C4-2B (cell line): ENCODE results near the gene U2AF1.
"Not testable (repeated sequence)": the region's sequence is repeated elsewhere in the genome, so short reads cannot be mapped to it uniquely, and the experiment has no call there.

ENCODE experiments used
- H3K27ac ChIP-seq: fragments of 450-650 bp; 2 replicates; pipeline ENCODE4 v1.5.1; 2017

U2AF1 gene, protein sequence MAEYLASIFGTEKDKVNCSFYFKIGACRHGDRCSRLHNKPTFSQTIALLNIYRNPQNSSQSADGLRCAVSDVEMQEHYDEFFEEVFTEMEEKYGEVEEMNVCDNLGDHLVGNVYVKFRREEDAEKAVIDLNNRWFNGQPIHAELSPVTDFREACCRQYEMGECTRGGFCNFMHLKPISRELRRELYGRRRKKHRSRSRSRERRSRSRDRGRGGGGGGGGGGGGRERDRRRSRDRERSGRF

DNA sequence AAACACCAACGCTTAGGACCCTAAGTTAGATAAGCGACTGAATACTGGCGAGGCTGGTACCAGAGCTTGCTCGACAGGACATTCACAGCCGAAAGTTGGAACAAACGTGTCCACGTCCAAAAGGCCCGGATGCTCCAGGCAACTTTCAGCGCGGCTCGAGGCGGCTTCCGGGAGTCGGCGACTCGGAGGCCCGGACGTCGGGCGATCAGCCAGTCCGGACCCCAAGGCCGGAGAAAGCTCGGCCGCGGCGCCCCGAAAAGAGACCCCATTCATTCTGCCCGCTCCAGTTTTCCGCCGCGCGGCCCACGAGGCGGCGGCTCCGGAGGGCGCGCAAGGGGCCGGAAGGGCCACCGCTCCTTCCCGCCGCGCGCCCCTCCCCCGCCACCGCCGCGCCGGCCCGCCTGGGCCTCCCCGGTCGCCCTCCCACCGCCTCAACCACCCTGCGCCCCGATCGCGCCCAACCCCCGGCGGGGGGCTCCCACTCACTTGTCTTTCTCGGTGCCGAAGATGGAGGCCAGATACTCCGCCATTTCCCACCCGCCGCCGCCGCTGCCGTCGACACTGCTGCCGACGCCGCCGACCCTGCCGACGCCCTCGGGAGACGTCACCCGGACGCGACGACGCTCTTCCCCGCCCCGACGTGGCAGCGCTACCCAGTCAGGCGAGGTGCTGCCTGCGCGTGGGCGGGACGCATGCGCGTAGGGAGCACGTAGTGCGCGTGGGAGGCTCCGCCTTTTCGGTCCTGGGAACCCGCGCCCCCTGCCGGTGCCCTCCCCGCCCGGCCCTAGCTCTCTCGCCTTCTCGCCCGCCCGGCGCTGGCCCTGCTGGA, at the start of gene U2AF1:
Gene U2AF1, minus strand, starts transcription at position 606 of the 829 bp plus-strand sequence. Its CDS starts 76 bp downstream, at position 530.
- peak within 1 kb of the TSS; percentile 58 for H3K27ac ChIP-seq

DNA sequence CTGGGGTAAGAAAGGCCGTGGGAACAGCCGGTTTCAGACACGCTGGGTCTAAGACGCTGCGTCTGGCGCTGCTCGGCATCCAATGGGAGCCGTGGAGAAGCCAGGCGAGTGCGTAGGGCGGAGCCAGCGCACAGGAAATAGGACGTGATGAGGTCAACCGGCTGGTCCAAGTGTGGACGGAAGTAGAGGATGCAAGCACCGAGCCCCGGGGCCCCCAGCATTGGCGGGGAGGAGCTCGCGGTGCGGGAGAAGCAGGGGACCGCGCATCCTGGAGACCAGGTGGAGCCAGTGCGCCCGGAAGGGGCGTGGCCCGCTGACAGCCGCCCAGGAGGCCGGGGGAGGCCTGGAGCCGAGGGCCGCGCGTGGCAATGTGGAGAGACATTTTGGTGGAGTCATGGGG, 46.2 kb upstream of the U2AF1 start:
- H3K27ac ChIP-seq = not testable (repeated sequence)

DNA sequence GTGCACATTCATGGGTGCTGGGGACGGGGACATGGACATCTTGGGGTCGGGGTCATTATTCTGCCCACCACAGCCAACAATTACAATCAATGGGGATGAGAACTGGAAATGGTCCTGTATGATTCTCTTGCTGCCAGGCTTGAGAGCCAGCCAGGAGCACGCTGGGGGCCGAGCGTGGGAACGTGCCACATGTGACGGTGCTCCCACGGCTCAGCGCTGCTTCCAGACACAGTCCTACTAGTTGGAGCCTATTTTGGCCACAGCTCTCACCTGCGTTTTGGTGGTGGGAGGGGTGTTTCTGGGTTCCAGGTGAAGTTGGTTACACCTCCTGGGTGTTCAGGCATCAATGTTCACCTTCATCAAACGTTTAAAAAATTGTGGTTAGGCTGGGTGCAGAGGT, 42.0 kb upstream of the U2AF1 start:
- H3K27ac ChIP-seq = not testable (repeated sequence)

DNA sequence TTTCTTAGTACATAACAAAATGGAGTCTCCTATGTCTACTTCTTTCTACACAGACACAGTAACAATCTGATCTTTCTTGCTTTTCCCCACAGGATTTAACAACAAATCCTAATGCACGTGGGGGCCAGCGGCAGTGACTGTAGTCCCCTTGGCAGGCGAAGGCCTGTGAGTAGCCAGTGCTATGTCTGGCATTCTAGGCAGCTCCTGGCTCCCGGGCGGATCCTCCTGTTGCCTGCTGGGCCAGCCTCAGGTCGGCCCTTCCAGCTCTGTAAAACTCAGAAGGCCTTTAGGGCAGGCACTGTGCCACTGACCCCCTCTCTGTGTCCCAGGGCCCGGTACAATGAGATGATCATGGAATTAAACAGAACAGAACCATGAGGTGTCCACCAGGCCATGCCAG, 40.6 kb upstream of the U2AF1 start:
- not testable (repeated sequence) for H3K27ac ChIP-seq

DNA sequence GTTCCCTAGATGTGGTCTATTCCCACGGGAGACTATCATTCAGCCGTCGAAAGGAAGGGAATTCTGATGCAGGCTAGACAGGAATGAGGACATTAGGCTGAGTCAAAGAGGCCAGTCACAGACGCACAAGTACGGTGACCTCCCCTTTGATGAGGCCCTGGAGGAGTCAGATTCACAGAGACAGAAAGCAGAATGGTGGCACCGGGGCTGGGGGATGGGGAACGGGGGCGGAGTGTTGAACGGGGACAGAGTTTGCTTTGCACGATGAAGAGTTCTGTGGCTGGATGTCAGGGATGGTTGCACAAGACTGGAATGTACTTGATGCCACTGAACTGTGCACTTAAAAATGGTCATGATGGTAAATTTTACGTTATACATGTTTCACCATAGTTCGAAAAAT, 39.3 kb upstream of the U2AF1 start:
- not testable (repeated sequence) for H3K27ac ChIP-seq

DNA sequence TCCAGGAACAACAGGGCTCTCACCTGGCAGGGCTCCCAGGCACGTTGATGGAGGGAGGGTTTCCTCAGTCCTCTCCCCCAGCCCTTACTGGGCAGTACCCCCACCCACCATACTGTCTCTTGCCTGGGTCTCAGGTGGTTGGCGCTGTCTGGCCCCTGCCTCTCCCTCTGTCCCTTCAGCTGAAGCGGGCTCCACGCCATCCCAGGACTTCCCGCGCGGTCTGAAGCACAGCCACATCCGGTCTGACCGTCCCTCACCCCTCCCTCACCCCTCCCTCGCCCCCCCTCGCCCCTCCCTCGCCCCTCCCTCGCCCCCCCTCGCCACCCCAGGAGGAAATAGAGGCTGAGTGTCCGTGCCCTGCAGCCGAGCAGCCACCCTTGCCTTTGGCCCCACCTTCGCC, 34.0 kb upstream of the U2AF1 start:
- not testable (repeated sequence) for H3K27ac ChIP-seq

DNA sequence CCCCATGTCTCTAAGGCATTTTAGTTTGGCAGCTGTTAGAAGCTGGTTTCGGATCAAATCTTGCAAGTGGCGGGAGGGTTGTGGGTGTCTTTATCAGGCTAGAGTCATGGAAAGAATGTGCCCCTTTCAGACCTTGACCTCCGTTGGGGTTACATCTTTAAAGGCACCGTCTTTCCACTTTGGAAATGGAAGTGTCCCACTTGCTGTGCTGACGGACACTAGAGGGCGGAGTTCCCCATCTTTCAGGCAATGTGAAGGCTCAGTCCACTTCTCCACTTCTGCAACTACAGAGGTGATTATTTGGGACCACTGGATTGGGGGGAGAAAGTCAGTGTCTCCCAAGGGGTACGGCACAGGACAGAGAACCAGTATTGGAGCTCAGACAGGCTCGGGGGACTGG, 31.6 kb upstream of the U2AF1 start:
- H3K27ac ChIP-seq = not testable (repeated sequence)

DNA sequence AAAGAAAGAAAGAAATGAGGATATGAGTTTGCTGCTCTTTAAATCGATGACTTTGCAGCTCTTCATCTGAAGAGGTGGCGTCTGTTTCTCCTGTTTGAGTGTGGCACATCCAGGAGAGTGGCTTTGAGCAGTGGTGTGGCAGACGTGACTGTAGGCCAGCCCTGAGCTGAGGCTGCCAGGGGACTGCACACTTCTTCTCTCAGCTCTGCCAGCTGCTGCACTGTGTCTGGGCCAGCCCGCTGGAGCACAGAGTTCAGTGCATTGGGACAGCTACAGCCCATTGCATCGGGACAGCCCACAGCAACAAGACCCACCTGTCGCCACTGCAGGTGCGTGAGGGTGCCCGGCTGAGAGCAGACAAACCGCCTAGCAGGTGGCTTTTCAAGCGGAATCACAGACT, 27.1 kb upstream of the U2AF1 start:
- H3K27ac ChIP-seq = not testable (repeated sequence)

DNA sequence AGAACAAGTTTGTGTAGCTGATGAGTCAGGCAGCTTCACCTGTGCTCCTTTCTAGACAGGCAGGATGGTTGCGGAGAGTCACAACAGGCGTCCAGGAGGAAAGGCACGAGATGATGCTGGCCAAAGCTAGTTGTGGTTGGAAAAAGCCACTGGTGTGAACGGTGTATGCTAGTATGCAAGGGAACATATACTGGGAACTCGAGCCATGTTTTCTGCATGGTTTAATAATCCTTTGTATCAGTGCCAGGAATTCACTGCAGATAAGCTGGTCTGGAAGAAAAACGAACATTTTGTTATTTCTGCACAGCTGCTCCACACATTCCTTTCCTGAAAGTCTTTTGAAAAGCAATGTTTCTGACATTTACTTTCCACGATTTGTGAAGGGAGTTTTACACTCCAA, 22.7 kb upstream of the U2AF1 start:
- H3K27ac ChIP-seq = not testable (repeated sequence)

DNA sequence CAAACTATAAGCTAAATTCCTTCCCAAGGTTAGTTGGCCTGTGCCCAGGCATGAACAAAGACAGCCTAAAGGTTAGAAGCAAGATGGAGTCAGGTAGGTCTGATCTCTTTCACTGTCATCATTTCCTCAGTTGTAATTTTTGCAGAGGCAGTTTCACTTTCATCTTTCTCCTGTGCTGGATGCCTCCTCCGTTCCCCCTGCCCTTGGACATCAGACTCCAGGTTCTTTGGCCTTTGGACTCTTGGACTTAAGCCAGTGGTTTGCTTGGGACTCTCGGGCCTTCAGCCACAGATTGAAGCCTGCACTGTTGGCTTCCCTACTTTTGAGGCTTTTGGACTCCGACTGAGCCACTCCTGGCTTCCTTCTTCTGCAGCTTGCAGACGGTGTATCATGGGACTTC, 8.6 kb upstream of the U2AF1 start:
- not testable (repeated sequence) for H3K27ac ChIP-seq

DNA sequence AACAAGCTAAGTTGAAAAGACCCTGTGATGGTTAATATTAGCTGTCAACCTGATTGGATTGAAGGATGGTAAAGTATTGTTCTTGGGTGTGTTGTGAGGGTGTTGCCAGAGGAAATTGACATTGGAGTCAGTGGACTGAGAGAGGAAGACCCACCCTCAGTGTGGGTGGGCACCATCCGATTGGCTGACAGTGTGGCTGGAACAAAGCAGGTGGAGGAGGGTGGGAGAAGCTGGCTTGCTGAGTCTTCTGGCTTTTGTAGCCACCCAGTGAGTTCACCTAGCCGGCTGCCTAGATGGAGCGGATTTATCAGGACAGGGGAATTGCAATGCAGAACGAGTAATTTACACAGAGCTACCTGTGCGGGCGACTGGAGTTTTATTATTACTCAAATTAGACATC, 7.1 kb upstream of the U2AF1 start:
- not testable (repeated sequence) for H3K27ac ChIP-seq

DNA sequence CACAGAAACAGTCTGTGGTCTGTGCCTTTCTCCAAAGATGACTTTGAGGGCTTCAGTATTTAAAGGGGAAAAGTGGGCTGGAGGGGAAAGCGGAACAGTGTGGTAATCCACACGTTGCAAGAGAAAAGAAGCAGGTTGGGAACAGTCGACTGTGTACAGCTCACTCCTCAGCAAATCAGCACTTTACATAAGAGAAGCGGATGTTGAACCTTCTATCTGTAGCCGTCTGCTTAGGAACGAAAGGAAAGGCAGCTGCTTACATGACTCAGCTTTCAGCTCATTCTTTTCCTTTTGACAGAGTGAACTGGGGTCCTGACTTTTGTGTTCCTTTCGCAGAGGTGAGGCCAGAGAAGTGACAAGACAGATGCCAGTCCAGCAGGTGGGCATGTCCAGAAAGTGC, 1.6 kb upstream of the U2AF1 start:
- not testable (repeated sequence) for H3K27ac ChIP-seq

DNA sequence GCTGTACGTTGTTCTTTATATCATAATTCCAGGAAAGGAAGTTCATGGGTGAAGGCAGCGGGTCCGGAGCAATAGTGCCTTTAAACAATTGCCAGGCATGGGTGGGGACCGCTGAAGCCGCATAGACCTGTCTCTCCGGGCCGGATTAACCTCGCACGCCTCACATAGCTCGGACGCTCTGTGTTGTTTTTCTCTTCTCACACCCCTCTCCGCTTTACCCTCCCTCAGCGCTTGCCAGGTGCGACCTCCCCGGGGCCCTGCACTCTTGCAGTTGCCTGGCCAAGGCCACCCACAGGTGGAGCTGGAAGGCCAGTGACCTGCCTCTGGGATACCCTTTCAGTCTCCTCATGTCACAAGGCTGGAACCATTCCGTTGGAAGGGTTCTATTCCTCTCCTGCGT, 807 bp upstream of the U2AF1 start:
- H3K27ac ChIP-seq = not testable (repeated sequence)

DNA sequence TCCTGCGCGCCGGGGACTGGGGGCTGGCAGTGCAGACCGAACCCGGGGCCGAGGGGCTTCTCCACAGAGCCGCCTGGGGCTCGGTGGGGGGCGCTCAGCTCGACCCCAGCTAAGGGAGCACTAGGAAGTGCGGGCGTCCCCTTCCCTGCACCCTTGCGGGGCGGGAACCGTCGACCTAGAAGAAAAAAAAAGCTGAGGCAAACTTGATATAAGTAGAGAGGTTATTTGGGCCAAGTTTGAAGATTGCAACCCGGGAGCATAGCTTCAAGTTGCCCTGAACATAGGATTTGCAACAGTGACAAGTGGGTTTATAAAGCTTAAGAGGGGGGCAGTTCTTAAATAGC, 396 bp upstream of the U2AF1 start:
- not testable (repeated sequence) for H3K27ac ChIP-seq

DNA sequence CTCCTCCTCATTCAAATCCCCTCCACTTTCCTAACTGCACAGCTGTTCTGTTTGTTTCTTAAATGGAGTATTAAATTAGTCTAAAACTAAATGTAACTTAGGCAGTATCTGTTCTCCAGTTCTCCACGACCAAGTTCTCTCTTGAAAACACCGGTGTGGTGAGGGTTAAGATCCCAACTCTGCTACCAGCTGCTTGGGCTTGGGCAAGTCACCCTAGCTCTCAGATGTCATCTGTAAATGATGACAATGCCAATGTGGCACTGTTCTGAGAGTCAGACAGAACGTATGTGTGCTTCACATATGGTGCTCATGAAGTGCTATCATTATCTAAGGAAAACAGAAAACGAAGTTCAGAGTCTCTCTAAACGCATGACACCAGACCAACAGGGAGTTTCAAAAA, 2.7 kb downstream of the U2AF1 start:
- not testable (repeated sequence) for H3K27ac ChIP-seq

DNA sequence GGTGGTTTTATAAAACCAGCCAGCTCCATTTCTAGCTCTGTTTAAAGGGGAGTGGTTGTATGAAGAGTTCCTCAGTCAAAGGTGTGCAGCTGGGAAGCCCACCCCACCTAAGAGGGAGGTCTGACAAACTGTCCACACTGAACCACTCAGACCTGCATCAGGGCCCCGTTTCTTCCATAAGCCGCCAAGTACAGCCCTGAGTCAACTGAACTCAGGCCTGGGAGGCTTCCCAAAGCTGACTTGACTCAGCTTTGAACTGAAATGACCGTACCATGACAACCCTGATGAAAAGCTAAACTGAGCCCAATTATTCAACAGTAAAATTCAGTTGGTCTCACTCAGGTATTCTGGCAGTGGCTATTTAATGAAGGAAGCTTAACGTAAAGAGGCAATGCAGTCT, 5.1 kb downstream of the U2AF1 start:
- H3K27ac ChIP-seq = not testable (repeated sequence)

DNA sequence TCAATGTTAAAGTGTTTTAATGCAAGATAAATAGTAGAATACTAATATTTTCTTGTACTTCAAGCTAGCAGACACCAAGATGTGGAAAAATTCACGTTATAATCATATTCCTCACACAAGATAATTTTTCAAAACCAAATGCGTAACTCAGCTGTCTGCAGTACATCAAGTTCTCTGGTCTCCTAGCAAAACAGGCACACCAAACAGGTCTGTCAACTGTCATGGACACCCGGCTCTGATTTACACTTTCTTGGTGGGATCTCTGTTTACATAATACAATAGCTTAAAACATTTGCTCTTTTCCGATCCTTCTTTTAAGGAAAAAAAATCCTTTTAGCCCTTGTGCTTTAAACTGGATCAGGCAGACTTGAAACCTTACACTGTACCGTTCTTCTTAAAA, 5.7 kb downstream of the U2AF1 start:
- not testable (repeated sequence) for H3K27ac ChIP-seq

DNA sequence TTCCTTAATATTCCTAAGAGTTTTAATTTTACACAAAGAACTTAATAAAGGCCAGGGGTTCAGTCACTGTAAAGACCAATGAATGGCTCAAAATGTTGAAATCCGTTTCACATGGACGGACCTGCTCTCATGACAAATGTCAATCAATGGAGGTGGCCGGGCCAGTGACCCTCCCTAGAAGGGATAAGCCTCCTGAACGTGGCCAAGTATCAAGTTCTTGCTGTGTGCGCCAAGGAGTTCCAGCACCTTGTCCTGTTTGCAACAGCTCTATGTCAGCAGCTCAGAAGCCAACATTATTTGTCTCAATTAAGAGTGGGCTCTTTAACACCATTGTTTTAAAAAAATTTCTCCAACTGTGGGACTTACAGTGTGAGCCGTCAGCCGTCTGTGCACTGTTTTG, 6.4 kb downstream of the U2AF1 start:
- not testable (repeated sequence) for H3K27ac ChIP-seq

DNA sequence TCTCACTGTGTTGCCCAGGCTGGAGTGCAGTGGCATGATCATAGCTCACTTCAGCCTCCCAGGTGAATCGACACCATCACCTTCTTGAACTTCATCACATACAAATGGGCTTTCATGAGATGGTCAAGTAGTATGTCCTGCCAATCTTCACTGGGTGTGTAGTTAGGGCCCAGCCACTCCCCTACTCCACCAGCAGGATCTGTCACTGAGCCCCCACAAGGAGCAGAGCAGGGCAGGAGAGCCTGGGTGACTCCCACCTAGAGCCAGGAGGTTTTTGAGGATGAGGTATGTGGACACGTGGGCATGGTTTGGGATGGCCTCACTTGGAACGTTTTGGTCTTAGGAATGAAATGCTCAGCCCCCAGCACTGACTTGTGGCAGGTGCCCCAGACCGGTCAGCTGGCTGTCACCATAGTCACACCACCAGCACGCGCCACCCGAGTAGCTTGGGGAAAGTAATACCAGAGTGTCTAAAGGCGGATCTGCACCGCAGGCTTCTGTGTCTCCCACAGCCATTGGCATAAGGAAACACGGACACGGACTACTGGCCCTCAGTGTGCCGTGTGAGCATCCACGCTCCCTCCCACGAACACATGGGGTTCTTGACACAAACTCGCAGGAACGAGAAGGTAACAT, 15.3 kb downstream of the U2AF1 start:
- not testable (repeated sequence) for H3K27ac ChIP-seq

DNA sequence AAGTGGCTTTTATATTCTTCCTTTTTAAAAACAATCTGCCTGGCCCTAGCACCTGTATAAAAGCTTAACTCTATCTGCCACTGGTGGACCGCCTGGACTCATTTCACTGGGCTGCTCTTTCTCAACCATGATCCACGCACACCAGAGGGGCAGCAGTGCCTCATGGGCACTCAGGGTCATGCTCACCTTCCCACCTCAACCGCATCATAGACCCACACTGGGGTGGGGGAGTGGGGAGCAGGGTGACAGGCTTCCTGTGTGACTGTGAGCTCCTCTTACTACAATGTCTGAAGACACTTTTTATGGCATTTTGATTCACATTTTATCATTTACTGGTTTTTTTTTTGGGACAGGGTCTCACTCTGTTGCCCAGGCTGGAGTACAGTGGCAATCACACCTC, 16.4 kb downstream of the U2AF1 start:
- not testable (repeated sequence) for H3K27ac ChIP-seq

DNA sequence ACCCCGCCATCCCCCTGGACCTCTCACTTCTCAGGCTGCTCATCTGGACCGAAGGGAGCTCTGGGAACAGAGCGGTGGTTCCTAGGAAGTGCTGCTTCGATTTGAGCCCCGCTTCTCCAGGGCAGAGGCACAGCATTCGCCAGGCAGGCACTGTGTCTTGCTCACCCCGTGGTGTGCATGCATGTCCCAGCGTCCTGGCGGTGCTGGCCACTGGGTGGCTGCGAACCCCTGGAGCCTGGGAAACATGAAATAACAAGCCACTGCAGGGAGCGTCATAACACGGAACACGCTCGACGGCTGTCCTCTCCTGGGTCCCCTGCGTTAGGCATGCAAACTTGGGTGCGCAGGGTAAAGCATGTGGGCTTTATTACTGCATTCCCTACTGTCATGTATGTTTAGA, 17.9 kb downstream of the U2AF1 start:
- H3K27ac ChIP-seq = not testable (repeated sequence)

DNA sequence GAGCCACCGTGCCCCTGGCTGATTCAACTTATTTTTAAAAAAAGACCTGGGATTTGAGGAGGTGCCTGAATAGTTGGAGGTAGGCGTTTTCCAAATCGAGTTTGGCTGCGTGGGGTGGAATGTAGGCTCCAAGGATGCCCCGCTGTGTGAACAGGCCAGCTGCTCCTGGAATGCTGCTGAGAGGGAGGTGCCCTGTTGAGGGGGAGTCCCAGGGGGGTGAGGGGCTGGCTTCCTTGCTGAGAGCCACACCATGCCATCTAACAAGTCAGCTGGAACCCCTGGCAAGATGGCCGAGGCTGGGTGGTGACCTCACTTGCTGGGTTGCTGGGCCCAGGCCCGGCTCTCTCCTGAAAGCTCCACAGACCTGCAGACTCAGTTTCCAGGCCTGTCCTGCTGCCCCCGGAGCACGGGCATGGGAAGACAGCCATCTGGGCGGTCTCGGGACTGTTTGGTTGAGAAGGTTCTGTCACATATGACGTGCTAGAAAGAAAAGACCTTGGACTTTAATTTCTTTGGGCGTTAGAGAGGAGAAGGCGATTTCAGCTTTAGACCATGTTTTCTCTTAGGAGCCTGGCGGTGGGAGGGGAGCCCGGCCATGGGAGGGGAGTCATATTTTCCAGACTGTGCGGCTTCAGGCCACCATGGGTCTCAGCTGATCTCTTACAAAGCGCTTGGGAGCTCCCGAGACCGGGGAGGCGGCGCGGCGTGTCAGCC, 24.6 kb downstream of the U2AF1 start:
- H3K27ac ChIP-seq = not testable (repeated sequence)

DNA sequence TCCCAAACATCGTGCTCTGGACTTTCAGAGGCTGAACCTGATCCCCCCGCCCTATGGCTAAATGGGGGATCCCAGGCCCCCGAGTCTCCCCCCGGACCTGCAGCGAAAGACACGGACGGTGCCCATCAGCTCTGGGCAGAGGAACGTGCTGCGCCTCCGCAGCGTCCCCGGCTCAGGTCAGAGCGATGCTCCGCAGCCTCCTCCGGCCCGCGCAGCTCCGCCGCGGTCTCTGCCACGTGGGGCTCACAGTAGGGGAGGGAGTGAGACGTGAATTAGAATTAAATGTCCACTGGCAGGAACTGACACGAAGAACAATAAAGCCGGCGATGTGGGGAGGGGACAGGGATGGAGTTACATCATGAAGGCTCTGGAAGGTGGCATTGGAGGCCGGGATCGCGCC, 30.7 kb downstream of the U2AF1 start:
- not testable (repeated sequence) for H3K27ac ChIP-seq
